Activated B cell treated with CpG ODN at 0.5 μM for 24 hours (primary cell): Measurements from ENCODE around the gene ST8SIA1. TPM values are rescaled to one million over a fixed set of nuclear protein-coding genes. Genes with fewer than 3 reads are reported as not detected.

Experiments
- ATAC-seq: fragments of 200-7000 bp; cut with Tn5 transposase; one replicate; pipeline ENCODE4 v1.10.0; 2021; ENCODE audit warnings: low read depth, mild to moderate bottlenecking, moderate library complexity
- CTCF ChIA-PET: fragments of 350-600 bp; sonication (Branson Sonifier 250); formaldehyde crosslinking; loops from one replicate; lab custom pipeline; 2021; ENCODE audit warnings: antibody characterized with exemption; lab: Charles Lee
- POLR2A ChIA-PET: fragments of 350-600 bp; sonication (Branson Sonifier 250); formaldehyde crosslinking; loops from one replicate; lab custom pipeline; 2021; ENCODE audit warnings: antibody characterized with exemption; lab: Charles Lee
- DNase-seq: peaks from one replicate; pipeline ENCODE4 v3.0.0; 2022
- H3K27ac Mint-ChIP-seq: one replicate; pipeline ENCODE4 v1.8.0; 2020; ENCODE audit warnings: mixed read lengths
- H3K27me3 Mint-ChIP-seq: one replicate; pipeline ENCODE4 v1.8.0; 2021; ENCODE audit warnings: mixed read lengths
- H3K36me3 Mint-ChIP-seq: one replicate; pipeline ENCODE4 v1.8.0; 2021; ENCODE audit warnings: low read depth, mixed read lengths
- H3K4me1 Mint-ChIP-seq: one replicate; pipeline ENCODE4 v1.8.0; 2021; ENCODE audit warnings: mixed read lengths
- H3K4me3 Mint-ChIP-seq: one replicate; pipeline ENCODE4 v1.8.0; 2020; ENCODE audit warnings: mild to moderate bottlenecking, mixed read lengths
- H3K9me3 Mint-ChIP-seq: one replicate; pipeline ENCODE4 v1.8.0; 2020; ENCODE audit warnings: mixed read lengths
- CTCF ChIP-seq: fragments of 200-600 bp; IDR thresholded peaks from one replicate; pipeline ENCODE4 v1.8.0; 2022; ENCODE audit warnings: antibody characterized with exemption, mild to moderate bottlenecking
- intact Hi-C: fragments of 100-400 bp; cut with micrococcal nuclease; formaldehyde crosslinking; loops from one replicate; pipeline ENCODE4 v1.15.1; 2024
- total RNA-seq: library from RNA; stranded (reverse); gene quantifications from 2 replicates; pipeline ENCODE4 v1.2.3, GENCODE V29; 2022

ST8SIA1 gene
- total RNA-seq, 1 donor from 2014 or later: 0.31 TPM

- ChIA-PET CTCF (no interaction called here), POLR2A (no interaction called here)
These were observed 91.8 kb downstream of the ST8SIA1 start for GRCh38 chr12:22242726-22243125.

GRCh38 chr12:22238211-22238610, 96.3 kb downstream of the ST8SIA1 start:
- intact Hi-C loops: no loop called here
- Mint-ChIP-seq H3K4me1 (no peaks in the 10 kb centered on the region), H3K27me3 (peaks cover 2% of the 10 kb centered on the region), H3K27ac (no peak overlapping the region), H3K36me3 (no peaks in the 10 kb centered on the region), H3K4me3 (no peak overlapping the region), H3K9me3 (no peaks in the 10 kb centered on the region)
- ATAC-seq: no peak
- ChIA-PET POLR2A (no interaction called here), CTCF (no interaction called here)
- no peak for TF ChIP-seq CTCF
- no peak for DNase-seq

More at GRCh38 chr12:22242726-22243125, 91.8 kb downstream of the ST8SIA1 start:
- Mint-ChIP-seq H3K27me3 (peaks cover 2% of the 10 kb centered on the region), H3K27ac (no peak overlapping the region), H3K4me3 (no peak overlapping the region), H3K9me3 (no peaks in the 10 kb centered on the region), H3K36me3 (no peaks in the 10 kb centered on the region), H3K4me1 (no peaks in the 10 kb centered on the region)
- DNase-seq (no peak), ATAC-seq (no peak)
- TF ChIP-seq CTCF: no peak
- intact Hi-C loops: no loop called here

GRCh38 chr12:22234561-22234960, 99.9 kb downstream of the ST8SIA1 start:
- intact Hi-C loops: no loop called here
- POLR2A ChIA-PET: no interaction called here
- CTCF ChIA-PET: no interaction called here
- Mint-ChIP-seq H3K27me3 (no peaks in the 10 kb centered on the region), H3K27ac (no peak overlapping the region), H3K4me3 (no peak overlapping the region), H3K36me3 (no peaks in the 10 kb centered on the region), H3K9me3 (no peaks in the 10 kb centered on the region), H3K4me1 (no peaks in the 10 kb centered on the region)
- DNase-seq (no peak), ATAC-seq (no peak)
- TF ChIP-seq CTCF: no peak

- intact Hi-C loops: no loop called here
- Mint-ChIP-seq H3K4me1 (no peaks in the 10 kb centered on the region), H3K9me3 (no peaks in the 10 kb centered on the region), H3K36me3 (no peaks in the 10 kb centered on the region), H3K27me3 (peaks cover 4% of the 10 kb centered on the region), H3K4me3 (no peak overlapping the region), H3K27ac (no peak overlapping the region)
- DNase-seq (no peak), ATAC-seq (no peak)
- ChIA-PET POLR2A (no interaction called here), CTCF (no interaction called here)
- TF ChIP-seq CTCF: no peak
These were observed 102.7 kb downstream of the ST8SIA1 start for GRCh38 chr12:22231836-22232235.

GRCh38 chr12:22231078-22231477, 103.4 kb downstream of the ST8SIA1 start:
- ATAC-seq (no peak), DNase-seq (no peak)
- intact Hi-C loops: no loop called here
- ChIA-PET CTCF (no interaction called here), POLR2A (no interaction called here)
- H3K4me1 Mint-ChIP-seq: no peaks in the 10 kb centered on the region
- H3K27me3 Mint-ChIP-seq: peaks cover 4% of the 10 kb centered on the region
- no peak overlapping the region for H3K4me3 Mint-ChIP-seq
- H3K36me3 Mint-ChIP-seq: no peaks in the 10 kb centered on the region
- H3K27ac Mint-ChIP-seq: no peak overlapping the region
- no peaks in the 10 kb centered on the region for H3K9me3 Mint-ChIP-seq
- TF ChIP-seq CTCF: no peak
